Urinary bladder (tissue), 4 donors: Measurements from ENCODE around the gene VOPP1. TPM values are rescaled to one million over a fixed set of nuclear protein-coding genes. Genes with fewer than 3 reads are reported as not detected.

Experiments
- DNase-seq: peaks from one replicate; pipeline ENCODE4 v3.0.0-alpha.2; 2015; ENCODE audit errors: extremely low spot score
- H3K27ac ChIP-seq: one replicate; pipeline ENCODE4 v1.5.1; 2013; ENCODE audit warnings: low read depth, mild to moderate bottlenecking, moderate library complexity
- H3K36me3 ChIP-seq: one replicate; pipeline ENCODE4 v1.6.1; 2013; ENCODE audit warnings: mild to moderate bottlenecking, moderate library complexity; ENCODE audit not compliant: insufficient read depth
- H3K4me1 ChIP-seq: one replicate; pipeline ENCODE4 v1.6.1; 2013; ENCODE audit warnings: mild to moderate bottlenecking, moderate library complexity; ENCODE audit not compliant: insufficient read depth
- H3K4me3 ChIP-seq: one replicate; pipeline ENCODE4 v1.5.1; 2013; ENCODE audit warnings: low read depth, low read length
- WGBS: extraction: QIAGEN DNeasy Blood & Tissue Kit; methylation state at CpG from one replicate; pipeline ENCODE4 v1.1.7; 2013; 5-methylcytosine and 5-hydroxymethylcytosine counted together
- polyA plus RNA-seq: library from polyadenylated mRNA; stranded (reverse); fragments of 200-250 nt; gene quantifications from one replicate; pipeline ENCODE4 v1.2.3, GENCODE V29; 2013
- total RNA-seq: library from RNA; depleted of rRNA; stranded (reverse); fragments of >200 nt; gene quantifications from one replicate; pipeline ENCODE4 v1.2.3, GENCODE V29; 2014
- donor health status: healthy with polysubstance abuse.
- donor health status: healthy.

VOPP1 gene
- total and polyA plus RNA-seq, 2 donors, result 26.8 to 34.1 TPM

- DNase-seq, result no peak
- no peak overlapping the region for H3K27ac ChIP-seq
- no peak overlapping the region for H3K4me3 ChIP-seq
- 91% methylated on average over 21 of the region's 21 CpGs for WGBS
- H3K36me3 ChIP-seq, result no peaks in the 10 kb centered on the region
- H3K4me1 ChIP-seq, result peaks cover 2% of the 10 kb centered on the region
Observed at GRCh38 chr7:55524558-55525310, 47.6 kb downstream of the VOPP1 start.

GRCh38 chr7:55523366-55523765 lies 48.9 kb downstream of the VOPP1 start:
- Histone ChIP-seq H3K4me1 (peaks cover 2% of the 10 kb centered on the region), H3K27ac (no peak overlapping the region), H3K36me3 (no peaks in the 10 kb centered on the region), H3K4me3 (no peak overlapping the region)
- DNase-seq, result no peak
- 78% methylated on average over 2 of the region's 2 CpGs for WGBS

- WGBS, result 81% methylated on average over 18 of the region's 18 CpGs
- Histone ChIP-seq H3K27ac (no peak overlapping the region), H3K36me3 (peaks cover 2% of the 10 kb centered on the region), H3K4me1 (peaks cover 2% of the 10 kb centered on the region), H3K4me3 (no peak overlapping the region)
- no peak for DNase-seq
Observed at GRCh38 chr7:55521917-55522902, 50.1 kb downstream of the VOPP1 start.

GRCh38 chr7:55521512-55521911 lies 50.8 kb downstream of the VOPP1 start:
- Histone ChIP-seq H3K4me3 (no peak overlapping the region), H3K27ac (no peak overlapping the region), H3K4me1 (peaks cover 2% of the 10 kb centered on the region), H3K36me3 (peaks cover 2% of the 10 kb centered on the region)
- 84% methylated on average over 9 of the region's 9 CpGs for WGBS
- DNase-seq, result no peak

- Histone ChIP-seq H3K4me3 (no peak overlapping the region), H3K27ac (no peak overlapping the region), H3K36me3 (peaks cover 2% of the 10 kb centered on the region), H3K4me1 (peaks cover 2% of the 10 kb centered on the region)
- WGBS, result 93% methylated on average over 13 of the region's 13 CpGs
- no peak for DNase-seq
Observed at GRCh38 chr7:55520426-55521140, 51.7 kb downstream of the VOPP1 start.

- 96% methylated on average over 8 of the region's 8 CpGs for WGBS
Observed at GRCh38 chr7:55518836-55519235, 53.5 kb downstream of the VOPP1 start.

GRCh38 chr7:55517936-55518689 lies 54.2 kb downstream of the VOPP1 start:
- no peak for DNase-seq
- H3K27ac ChIP-seq, result no peak overlapping the region
- peaks cover 2% of the 10 kb centered on the region for H3K4me1 ChIP-seq
- 95% methylated on average over 15 of the region's 15 CpGs for WGBS
- H3K4me3 ChIP-seq, result no peak overlapping the region
- H3K36me3 ChIP-seq, result peaks cover 2% of the 10 kb centered on the region

More at GRCh38 chr7:55518836-55519235, 53.5 kb downstream of the VOPP1 start:
- H3K27ac ChIP-seq, result no peak overlapping the region
- no peak overlapping the region for H3K4me3 ChIP-seq
- peaks cover 2% of the 10 kb centered on the region for H3K36me3 ChIP-seq
- H3K4me1 ChIP-seq, result peaks cover 2% of the 10 kb centered on the region
- no peak for DNase-seq

- Histone ChIP-seq H3K4me1 (peaks cover 2% of the 10 kb centered on the region), H3K36me3 (peaks cover 2% of the 10 kb centered on the region), H3K4me3 (no peak overlapping the region), H3K27ac (no peak overlapping the region)
- WGBS, result 86% methylated on average over 12 of the region's 12 CpGs
- no peak for DNase-seq
Observed at GRCh38 chr7:55517191-55517633, 55.1 kb downstream of the VOPP1 start.

GRCh38 chr7:55516409-55516808 lies 55.9 kb downstream of the VOPP1 start:
- no peak overlapping the region for H3K4me3 ChIP-seq
- peaks cover under 1% of the 10 kb centered on the region for H3K4me1 ChIP-seq
- no peak for DNase-seq
- H3K36me3 ChIP-seq, result peaks cover 2% of the 10 kb centered on the region
- no peak overlapping the region for H3K27ac ChIP-seq
- WGBS, result 79% methylated on average over 4 of the region's 4 CpGs

GRCh38 chr7:55515569-55516279 lies 56.6 kb downstream of the VOPP1 start:
- WGBS, result 50% methylated on average over 13 of the region's 13 CpGs
- DNase-seq, result no peak
- H3K36me3 ChIP-seq, result peaks cover 2% of the 10 kb centered on the region
- no peaks in the 10 kb centered on the region for H3K4me1 ChIP-seq
- no peak overlapping the region for H3K27ac ChIP-seq
- H3K4me3 ChIP-seq, result no peak overlapping the region

- Histone ChIP-seq H3K4me3 (no peak overlapping the region), H3K4me1 (no peaks in the 10 kb centered on the region), H3K27ac (no peak overlapping the region), H3K36me3 (peaks cover 2% of the 10 kb centered on the region)
- DNase-seq, result no peak
- WGBS, result 95% methylated on average over 6 of the region's 6 CpGs
Observed at GRCh38 chr7:55514546-55515265, 57.6 kb downstream of the VOPP1 start.

- Histone ChIP-seq H3K4me1 (no peaks in the 10 kb centered on the region), H3K27ac (no peak overlapping the region), H3K4me3 (no peak overlapping the region), H3K36me3 (peaks cover 2% of the 10 kb centered on the region)
- 91% methylated on average over 5 of the region's 5 CpGs for WGBS
- no peak for DNase-seq
Observed at GRCh38 chr7:55513868-55514267, 58.4 kb downstream of the VOPP1 start.
